Uterus (tissue), 2 donors: Measurements from ENCODE around the gene UCHL3.

ENCODE experiments used
- POLR2A ChIP-seq, 2 donors: fragments of 450-650 bp; IDR thresholded peaks; one replicate each; pipeline ENCODE4 v1.6.1; 2016; ENCODE audit warnings: antibody characterized with exemption in 2 of 2, mild to moderate bottlenecking in 1 of 2, moderate library complexity in 1 of 2
- TF ChIP-seq, protein P1 (sequence below), 4 experiments: fragments of 200-600 bp in 2 of 4; fragments of 450-650 bp in 2 of 4; sonication (generic) in 2 of 4; IDR thresholded peaks; one replicate each; pipeline ENCODE4 v1.5.1; 2016 to 2019; ENCODE audit warnings: antibody characterized with exemption in 4 of 4, mild to moderate bottlenecking in 2 of 4, moderate library complexity in 1 of 4

GRCh38 chr13:75554981-75555380 is 5.4 kb downstream of the UCHL3 start:
- TF ChIP-seq, protein P1, sequence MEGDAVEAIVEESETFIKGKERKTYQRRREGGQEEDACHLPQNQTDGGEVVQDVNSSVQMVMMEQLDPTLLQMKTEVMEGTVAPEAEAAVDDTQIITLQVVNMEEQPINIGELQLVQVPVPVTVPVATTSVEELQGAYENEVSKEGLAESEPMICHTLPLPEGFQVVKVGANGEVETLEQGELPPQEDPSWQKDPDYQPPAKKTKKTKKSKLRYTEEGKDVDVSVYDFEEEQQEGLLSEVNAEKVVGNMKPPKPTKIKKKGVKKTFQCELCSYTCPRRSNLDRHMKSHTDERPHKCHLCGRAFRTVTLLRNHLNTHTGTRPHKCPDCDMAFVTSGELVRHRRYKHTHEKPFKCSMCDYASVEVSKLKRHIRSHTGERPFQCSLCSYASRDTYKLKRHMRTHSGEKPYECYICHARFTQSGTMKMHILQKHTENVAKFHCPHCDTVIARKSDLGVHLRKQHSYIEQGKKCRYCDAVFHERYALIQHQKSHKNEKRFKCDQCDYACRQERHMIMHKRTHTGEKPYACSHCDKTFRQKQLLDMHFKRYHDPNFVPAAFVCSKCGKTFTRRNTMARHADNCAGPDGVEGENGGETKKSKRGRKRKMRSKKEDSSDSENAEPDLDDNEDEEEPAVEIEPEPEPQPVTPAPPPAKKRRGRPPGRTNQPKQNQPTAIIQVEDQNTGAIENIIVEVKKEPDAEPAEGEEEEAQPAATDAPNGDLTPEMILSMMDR (IDR thresholded peaks at IDR 0.05), result no peak
- TF ChIP-seq POLR2A (IDR thresholded peaks at IDR 0.05), result no peak
